NOMO-1 treated with DMSO at 0.1 percent for 48 hours (cell line): Measurements from ENCODE around the gene EFCC1.
"Not testable (repeated sequence)": the region's sequence is repeated elsewhere in the genome, so short reads cannot be mapped to it uniquely, and the experiment has no call there.

Source experiments
- DNase-seq: peaks from one replicate; lab custom pipeline; 2025; ENCODE audit not compliant: unreplicated experiment; lab: John Stamatoyannopoulos, UW

EFCC1 gene

DNA sequence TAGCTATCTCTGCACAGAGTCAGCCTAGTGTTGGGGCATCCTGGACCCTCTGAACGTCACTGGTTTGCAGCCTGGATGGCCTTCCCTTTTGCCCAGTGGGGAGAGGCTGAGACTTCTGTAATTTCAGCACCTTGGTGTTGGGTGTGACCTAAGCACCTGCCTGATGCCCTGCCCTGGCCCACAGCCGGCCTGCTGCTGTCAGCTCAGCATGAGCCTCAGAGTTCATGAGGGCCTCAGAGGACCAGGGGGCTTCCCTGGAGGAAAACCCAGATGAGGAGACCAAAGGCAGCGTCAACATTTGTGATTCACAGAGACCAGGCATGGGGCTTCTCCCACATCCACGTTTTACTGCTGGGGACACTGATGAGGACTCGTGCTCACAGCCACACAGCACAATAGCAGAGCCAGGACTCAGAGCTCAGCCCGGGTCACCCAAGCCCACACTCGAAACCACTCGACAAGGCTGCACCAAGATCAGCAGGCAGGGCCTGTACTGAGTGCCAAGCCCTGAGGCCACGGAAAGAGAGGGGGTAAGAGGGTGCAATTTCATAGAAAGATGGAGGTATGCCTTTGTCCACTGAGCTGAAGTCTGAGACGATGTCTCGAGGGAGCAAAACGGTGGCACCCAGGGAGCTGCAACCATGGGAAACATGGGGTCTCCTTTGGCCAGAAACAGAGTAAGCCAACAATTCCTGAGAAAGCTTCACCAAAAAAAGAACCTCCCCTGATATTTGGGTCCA is 49.6 kb downstream of the EFCC1 start:
- DNase-seq, result no peak

GRCh38 chr3:129051871-129052340 is 50.8 kb downstream of the EFCC1 start:
- no peak for DNase-seq

DNA sequence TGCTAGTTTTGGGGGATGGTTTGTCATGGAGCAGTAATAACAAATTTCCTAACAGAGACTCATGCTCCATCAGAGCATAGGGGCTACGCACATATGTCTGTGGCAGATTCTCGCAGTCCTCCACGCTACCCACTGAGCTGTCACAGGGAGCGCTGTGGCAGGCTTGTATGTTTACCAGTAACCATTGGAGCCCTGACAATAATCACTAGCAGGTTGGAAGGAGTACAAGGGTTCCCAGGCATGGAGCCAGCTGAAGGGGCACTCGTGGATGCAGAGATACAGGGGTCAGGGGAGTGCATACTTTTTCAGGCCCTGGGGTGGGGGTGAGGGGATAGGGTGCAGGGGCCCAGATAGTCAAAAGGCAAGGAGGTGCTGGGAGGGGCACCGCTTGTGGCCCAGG is 51.6 kb downstream of the EFCC1 start:
- DNase-seq, result no peak

DNA sequence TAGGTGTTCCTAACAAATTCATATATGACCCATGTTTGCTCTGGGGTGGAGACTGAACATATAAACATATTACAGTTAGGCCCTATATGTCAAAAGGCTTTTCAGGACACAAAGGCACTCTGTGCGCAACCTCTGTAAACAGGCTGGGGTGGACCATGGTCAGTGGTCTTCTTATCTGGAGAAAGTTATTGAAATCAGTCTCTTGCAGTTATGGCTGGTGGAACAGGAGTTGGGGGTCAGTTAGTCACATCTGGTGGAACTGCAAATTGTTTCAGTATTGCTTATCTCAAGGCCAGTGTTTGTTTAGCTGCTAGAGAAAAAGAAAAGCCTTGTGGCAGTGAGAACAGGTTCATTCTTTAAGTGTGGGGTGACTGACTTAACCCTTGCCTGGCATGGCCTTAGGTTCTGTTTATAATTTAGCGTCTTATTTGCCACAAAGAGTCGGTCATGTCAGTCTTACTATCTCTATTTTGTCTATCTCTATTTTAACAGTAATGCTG is 53.6 kb downstream of the EFCC1 start:
- DNase-seq, result no peak

- DNase-seq, result no peak
These were observed 55.5 kb downstream of the EFCC1 start for GRCh38 chr3:129056451-129057173.

DNA sequence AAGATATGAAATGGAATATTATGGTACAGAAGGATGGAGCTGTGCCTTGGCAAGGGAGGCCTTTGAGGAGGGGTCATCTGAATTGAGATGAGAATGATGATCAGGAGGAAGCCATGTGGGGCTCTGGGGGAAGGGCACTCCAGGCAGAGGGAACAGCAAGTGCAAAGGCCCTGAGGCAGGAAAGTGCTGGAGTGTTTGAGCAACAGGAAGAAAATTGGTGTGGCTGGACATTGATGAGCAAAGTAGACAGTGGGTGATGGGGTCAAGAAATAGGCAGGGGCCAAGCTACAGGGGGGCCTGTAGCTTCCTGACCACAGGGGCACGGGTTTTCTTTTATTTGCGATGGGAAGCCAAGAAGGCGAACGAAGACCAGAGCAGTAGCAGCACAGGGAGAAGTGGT is 56.1 kb downstream of the EFCC1 start:
- no peak for DNase-seq

- DNase-seq, result no peak
These were observed 57.5 kb downstream of the EFCC1 start for GRCh38 chr3:129058441-129059200.

DNA sequence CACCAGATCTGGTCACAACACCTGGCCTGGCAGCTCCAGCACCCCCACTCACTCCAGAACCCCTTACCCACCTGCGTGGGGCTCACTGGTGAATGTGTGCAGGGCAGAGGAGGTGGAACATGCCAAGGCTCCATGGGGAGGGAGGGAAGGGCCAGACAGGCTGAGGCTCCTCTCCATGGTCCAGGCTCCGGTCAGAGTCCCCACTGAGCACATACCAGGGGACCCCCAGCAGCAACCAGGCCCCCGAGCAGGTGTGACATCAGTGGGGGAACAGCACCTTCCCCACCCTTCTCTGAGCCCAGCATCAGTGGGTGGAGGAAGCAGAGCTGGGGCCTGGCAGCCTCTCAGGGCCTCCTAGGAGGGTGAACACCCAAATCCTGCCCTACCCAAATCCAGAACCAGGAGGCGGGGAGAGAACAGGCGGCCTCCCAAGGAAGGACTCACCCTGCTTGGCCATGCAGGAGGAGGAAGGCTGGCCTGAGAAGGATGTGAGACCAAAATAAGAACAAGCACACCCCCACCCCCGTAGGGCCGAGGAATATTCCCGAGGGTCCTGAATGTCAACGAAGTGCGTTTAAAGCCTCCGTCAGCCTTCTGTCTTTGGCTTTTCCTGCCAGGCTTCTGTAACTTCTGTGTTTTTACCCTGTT is 58.3 kb downstream of the EFCC1 start:
- DNase-seq, result no peak

GRCh38 chr3:129060276-129061022 is 59.3 kb downstream of the EFCC1 start, which contains the start of gene GP9:
Gene GP9 (plus strand): TSS chr3:129060779. CDS start chr3:129061740, 961 bp downstream.
- DNase-seq, result no peak

- no peak for DNase-seq
These were observed 60.2 kb downstream of the EFCC1 start for GRCh38 chr3:129061023-129061887.

GRCh38 chr3:129061888-129062834 is 61.1 kb downstream of the EFCC1 start:
- DNase-seq, result no peak

- no peak for DNase-seq
These were observed 62.1 kb downstream of the EFCC1 start for GRCh38 chr3:129063091-129063640.

GRCh38 chr3:129063841-129064482 is 62.9 kb downstream of the EFCC1 start:
- no peak for DNase-seq

GRCh38 chr3:129065016-129065719 is 64.1 kb downstream of the EFCC1 start:
- DNase-seq, result no peak

- no peak for DNase-seq
These were observed 64.6 kb downstream of the EFCC1 start for GRCh38 chr3:129065720-129066073.

DNA sequence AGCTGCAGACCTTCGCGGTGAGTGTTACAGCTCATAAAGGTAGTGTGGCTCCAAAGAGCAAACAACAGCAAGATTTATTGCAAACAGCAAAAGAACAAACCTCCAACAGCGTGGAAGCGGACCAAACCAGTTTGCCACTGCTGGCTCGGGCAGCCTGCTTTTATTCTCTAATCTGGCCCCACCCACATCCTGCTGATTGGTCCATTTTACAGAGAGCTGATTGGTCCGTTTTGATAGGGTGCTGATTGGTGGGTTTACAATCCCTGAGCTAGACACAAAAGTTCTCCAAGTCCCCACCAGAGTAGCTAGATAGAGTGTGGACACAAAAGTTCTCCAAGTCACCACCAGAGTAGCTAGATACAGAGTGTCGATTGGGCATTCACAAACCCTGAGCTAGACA is 66.6 kb downstream of the EFCC1 start:
- DNase-seq, result not testable (repeated sequence)
